Measurements from ENCODE around the gene COBLL1. TPM values are rescaled to one million over a fixed set of nuclear protein-coding genes. Genes with fewer than 3 reads are reported as not detected.
A peak's percentile ranks its signal among the peaks of the same experiment; 100 is the strongest.

COBLL1 gene
- total RNA-seq, 1 donor from 2014 or later, result 10.5 TPM

DNA sequence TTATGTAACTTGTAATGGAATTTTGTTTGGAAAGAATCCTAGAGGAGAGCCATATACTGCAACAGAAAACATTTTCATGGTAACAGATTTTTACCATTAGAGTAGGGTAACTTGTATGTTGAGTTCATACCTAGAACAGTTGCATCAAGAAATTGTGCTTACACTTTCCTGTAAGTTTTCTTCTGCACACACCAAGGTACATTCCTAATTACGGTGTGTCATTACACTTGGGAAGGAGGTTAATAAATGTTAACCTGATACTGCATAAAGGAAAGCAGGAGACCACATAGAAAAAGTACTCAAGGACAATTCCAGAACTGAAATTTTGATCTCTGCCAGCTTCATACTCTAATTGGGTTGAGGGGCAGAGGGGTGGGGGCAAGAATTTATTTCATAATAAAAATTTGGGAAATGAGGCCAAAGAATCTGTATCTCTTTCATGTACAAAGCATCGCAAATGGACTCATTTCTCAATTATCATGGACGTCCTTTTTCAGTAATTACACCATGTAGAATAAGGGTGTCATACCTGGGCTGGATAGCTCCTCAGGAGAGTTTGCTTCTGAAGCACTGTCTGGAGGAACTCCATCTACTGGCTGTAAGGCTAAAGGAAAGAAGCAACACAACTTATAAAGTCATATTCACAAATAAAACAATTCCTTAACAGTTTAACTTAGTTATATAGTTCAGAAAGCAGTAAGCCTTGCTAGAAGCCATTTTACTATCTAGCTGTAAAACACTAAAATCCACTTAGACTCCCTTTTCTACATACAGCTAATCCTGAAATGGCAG is 137.5 kb downstream of the COBLL1 start:
- no peaks in the 10 kb centered on the region for H3K27me3 ChIP-seq (ENCODE audit: control insufficient read depth, insufficient read depth, low read length)
- DNase-seq (ENCODE audit: low read depth) (no peak), FAIRE-seq (no peak)
- TF ChIP-seq, protein P1, sequence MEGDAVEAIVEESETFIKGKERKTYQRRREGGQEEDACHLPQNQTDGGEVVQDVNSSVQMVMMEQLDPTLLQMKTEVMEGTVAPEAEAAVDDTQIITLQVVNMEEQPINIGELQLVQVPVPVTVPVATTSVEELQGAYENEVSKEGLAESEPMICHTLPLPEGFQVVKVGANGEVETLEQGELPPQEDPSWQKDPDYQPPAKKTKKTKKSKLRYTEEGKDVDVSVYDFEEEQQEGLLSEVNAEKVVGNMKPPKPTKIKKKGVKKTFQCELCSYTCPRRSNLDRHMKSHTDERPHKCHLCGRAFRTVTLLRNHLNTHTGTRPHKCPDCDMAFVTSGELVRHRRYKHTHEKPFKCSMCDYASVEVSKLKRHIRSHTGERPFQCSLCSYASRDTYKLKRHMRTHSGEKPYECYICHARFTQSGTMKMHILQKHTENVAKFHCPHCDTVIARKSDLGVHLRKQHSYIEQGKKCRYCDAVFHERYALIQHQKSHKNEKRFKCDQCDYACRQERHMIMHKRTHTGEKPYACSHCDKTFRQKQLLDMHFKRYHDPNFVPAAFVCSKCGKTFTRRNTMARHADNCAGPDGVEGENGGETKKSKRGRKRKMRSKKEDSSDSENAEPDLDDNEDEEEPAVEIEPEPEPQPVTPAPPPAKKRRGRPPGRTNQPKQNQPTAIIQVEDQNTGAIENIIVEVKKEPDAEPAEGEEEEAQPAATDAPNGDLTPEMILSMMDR (IDR thresholded peaks at IDR 0.05; ENCODE audit: insufficient read depth, low read length, severe bottlenecking), result no peak
- peaks cover 8% of the 10 kb centered on the region for H3K36me3 ChIP-seq (ENCODE audit: control insufficient read depth, insufficient read depth, low read length)
- H3K4me3 ChIP-seq (ENCODE audit: low read depth, low read length), result no peak overlapping the region

DNA sequence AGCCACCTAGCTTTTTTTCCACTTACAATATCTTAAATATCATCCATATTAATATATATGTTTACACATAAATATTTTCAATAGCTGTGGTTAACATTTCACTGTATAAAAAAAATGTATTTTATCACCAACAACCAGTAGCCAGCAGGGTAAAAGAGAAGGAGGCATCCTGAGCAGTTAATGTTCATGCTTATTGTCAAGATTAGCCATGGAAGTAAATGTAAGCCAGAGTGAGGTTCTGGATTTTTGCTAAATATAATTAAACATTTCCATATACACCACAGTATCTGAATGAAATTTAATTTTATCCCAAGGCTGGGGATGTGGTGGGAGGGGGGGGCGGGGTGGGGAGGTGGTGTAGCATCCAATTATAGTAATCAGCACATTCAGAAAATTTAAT is 140.1 kb downstream of the COBLL1 start:
- Histone ChIP-seq H3K27me3 (ENCODE audit: control insufficient read depth, insufficient read depth, low read length) (no peaks in the 10 kb centered on the region), H3K4me3 (ENCODE audit: low read depth, low read length) (no peak overlapping the region), H3K36me3 (ENCODE audit: control insufficient read depth, insufficient read depth, low read length) (peaks cover 9% of the 10 kb centered on the region)
- DNase-seq (ENCODE audit: low read depth) (no peak), FAIRE-seq (no peak)
- TF ChIP-seq, protein P1 (IDR thresholded peaks at IDR 0.05; ENCODE audit: insufficient read depth, low read length, severe bottlenecking), result no peak

DNA sequence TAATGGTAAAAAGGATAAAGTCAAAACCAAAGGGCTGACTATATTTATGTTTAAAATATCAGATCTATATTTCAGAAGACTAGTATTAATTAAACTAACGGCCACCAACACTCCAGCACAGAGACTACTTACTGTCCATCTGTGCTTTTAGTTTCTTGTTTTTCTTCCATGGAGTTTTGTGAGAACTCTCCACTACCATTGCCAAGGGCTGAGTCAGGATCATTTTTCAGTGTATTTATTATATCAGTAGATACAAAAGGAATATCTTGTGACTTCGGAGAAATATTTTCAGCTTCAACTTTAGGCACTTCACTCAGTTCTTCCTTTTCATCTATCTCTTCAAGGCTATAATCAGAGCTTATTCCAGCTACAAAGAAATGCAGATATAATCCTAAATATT is 141.2 kb downstream of the COBLL1 start:
- no peak for FAIRE-seq
- TF ChIP-seq, protein P1 (IDR thresholded peaks at IDR 0.05; ENCODE audit: insufficient read depth, low read length, severe bottlenecking), result no peak
- H3K27me3 ChIP-seq (ENCODE audit: control insufficient read depth, insufficient read depth, low read length), result no peaks in the 10 kb centered on the region

DNA sequence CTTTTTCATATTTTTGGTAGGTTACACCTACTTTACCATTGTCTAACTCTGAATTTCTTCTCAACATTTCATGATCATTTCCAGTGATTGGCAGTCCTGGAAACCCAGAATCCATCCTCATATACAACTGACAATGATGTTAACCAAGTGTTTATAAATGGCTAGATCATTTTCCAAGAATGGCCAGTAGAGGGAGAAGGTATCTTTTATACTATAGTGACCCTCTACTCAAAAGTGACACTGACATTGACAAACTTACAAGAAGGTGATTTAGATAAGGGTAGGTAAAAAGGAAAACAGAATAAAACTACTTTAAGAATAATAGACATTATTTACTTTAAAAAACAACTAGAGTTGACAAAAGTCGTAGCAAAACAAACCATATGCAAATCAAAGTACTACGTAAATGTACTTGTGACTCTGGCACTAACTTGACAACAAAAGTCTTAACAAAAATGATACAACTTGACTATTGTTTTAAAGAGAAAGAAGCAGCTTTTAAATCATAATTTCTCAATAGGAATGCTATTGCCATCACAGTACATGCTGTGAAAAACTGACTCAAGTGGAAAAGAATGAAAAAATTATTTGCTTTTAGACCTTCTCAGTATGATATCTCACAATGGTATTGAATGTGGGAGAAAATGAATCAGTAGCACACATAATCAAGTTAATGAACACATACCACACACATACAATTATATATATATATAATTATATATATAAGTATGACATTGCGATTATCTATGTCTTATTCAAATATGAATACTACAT is 143.7 kb downstream of the COBLL1 start:
- Histone ChIP-seq H3K4me3 (ENCODE audit: low read depth, low read length) (no peak overlapping the region), H3K36me3 (ENCODE audit: control insufficient read depth, insufficient read depth, low read length) (peaks cover 6% of the 10 kb centered on the region), H3K27me3 (ENCODE audit: control insufficient read depth, insufficient read depth, low read length) (no peaks in the 10 kb centered on the region)
- FAIRE-seq (no peak), DNase-seq (ENCODE audit: low read depth) (peak; percentile 27)
- TF ChIP-seq, protein P1 (IDR thresholded peaks at IDR 0.05; ENCODE audit: insufficient read depth, low read length, severe bottlenecking), result peak; percentile 32

More for the DNA sequence above, 141.2 kb downstream of the COBLL1 start:
- Histone ChIP-seq H3K4me3 (ENCODE audit: low read depth, low read length) (no peak overlapping the region), H3K36me3 (ENCODE audit: control insufficient read depth, insufficient read depth, low read length) (peaks cover 10% of the 10 kb centered on the region)
- no peak for DNase-seq (ENCODE audit: low read depth)

DNA sequence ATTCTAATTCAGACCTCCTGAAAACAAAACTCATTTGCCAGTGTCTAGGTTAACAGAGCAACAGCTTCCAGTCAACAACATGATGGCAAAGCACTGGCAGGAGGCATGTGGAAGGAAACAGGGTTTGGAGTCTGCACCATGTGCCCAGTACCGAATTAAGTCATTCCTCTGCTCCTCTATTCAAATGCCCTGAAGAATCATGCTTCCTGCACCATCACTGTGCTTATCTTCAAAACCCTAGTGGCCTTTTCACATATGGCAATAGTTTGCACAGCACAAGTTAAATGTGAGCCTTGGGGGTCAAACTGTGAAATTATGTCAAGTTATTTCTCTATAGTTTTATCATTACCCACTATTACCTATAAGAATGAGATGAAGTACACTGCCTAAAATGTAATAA is 145.0 kb downstream of the COBLL1 start:
- no peak for DNase-seq (ENCODE audit: low read depth)
- TF ChIP-seq, protein P1 (IDR thresholded peaks at IDR 0.05; ENCODE audit: insufficient read depth, low read length, severe bottlenecking), result no peak
- no peaks in the 10 kb centered on the region for H3K27me3 ChIP-seq (ENCODE audit: control insufficient read depth, insufficient read depth, low read length)
- no peak for FAIRE-seq
- H3K4me3 ChIP-seq (ENCODE audit: low read depth, low read length), result no peak overlapping the region
- peaks cover 5% of the 10 kb centered on the region for H3K36me3 ChIP-seq (ENCODE audit: control insufficient read depth, insufficient read depth, low read length)
